Measurements from ENCODE around the gene B4GALT5.
"Not testable (repeated sequence)": the region's sequence is repeated elsewhere in the genome, so short reads cannot be mapped to it uniquely, and the experiment has no call there.

The B4GALT5 gene

GRCh38 chr20:49729780-49730179 lies 16.1 kb upstream of the B4GALT5 start:
- DNase-seq, result no peak

GRCh38 chr20:49727894-49728885 lies 14.5 kb upstream of the B4GALT5 start:
- DNase-seq, result no peak

GRCh38 chr20:49727478-49727877 lies 13.8 kb upstream of the B4GALT5 start:
- DNase-seq, result no peak

GRCh38 chr20:49725694-49726093 lies 12.0 kb upstream of the B4GALT5 start:
- DNase-seq, result no peak

- not testable (repeated sequence) for DNase-seq
These were observed 11.5 kb upstream of the B4GALT5 start for GRCh38 chr20:49725224-49725606.

GRCh38 chr20:49724408-49725223 lies 10.9 kb upstream of the B4GALT5 start:
- DNase-seq, result peak in 1 of 5 experiments; percentile 37

- not testable (repeated sequence) for DNase-seq
These were observed 10.1 kb upstream of the B4GALT5 start for GRCh38 chr20:49723758-49724157.

- DNase-seq, result not testable (repeated sequence)
These were observed 7.6 kb upstream of the B4GALT5 start for GRCh38 chr20:49721326-49721725.

GRCh38 chr20:49715466-49715865 lies 1.8 kb upstream of the B4GALT5 start:
- DNase-seq, result no peak

- peak in 3 of 5 experiments; percentile 6 to 61 (median 12) for DNase-seq
These were observed 504 bp downstream of the B4GALT5 start for GRCh38 chr20:49712996-49713752.

- DNase-seq, result no peak
These were observed 1.1 kb downstream of the B4GALT5 start for GRCh38 chr20:49712646-49712995.

GRCh38 chr20:49712118-49712517 lies 1.6 kb downstream of the B4GALT5 start:
- no peak for DNase-seq

GRCh38 chr20:49711667-49711987 lies 2.1 kb downstream of the B4GALT5 start:
- no peak for DNase-seq

- no peak for DNase-seq
These were observed 2.6 kb downstream of the B4GALT5 start for GRCh38 chr20:49710971-49711666.

GRCh38 chr20:49707118-49707517 lies 6.6 kb downstream of the B4GALT5 start:
- DNase-seq, result no peak

- no peak for DNase-seq
These were observed 7.0 kb downstream of the B4GALT5 start for GRCh38 chr20:49706630-49707091.

- DNase-seq, result not testable (repeated sequence)
These were observed 7.8 kb downstream of the B4GALT5 start for GRCh38 chr20:49705893-49706292.

GRCh38 chr20:49705358-49705757 lies 8.3 kb downstream of the B4GALT5 start:
- DNase-seq, result peak in 2 of 5 experiments; percentile 17 to 45

GRCh38 chr20:49704932-49705336 lies 8.7 kb downstream of the B4GALT5 start:
- DNase-seq, result no peak

GRCh38 chr20:49701916-49702315 lies 11.8 kb downstream of the B4GALT5 start:
- no peak for DNase-seq

- DNase-seq, result peak in 2 of 5 experiments; percentile 25 to 83
These were observed 12.4 kb downstream of the B4GALT5 start for GRCh38 chr20:49701241-49701790.
